GM12878 (cell line): ENCODE data around the gene IGF1R. TPM values are rescaled to one million over a fixed set of nuclear protein-coding genes. Genes with fewer than 3 reads are reported as not detected.

Source experiments
- ATAC-seq: fragments of 200-7000 bp; cut with Tn5 transposase; 3 replicates; pipeline ENCODE4 v1.9.1; 2020; ENCODE audit warnings: mild to moderate bottlenecking, moderate library complexity
- BruUV-seq: library from RNA; stranded (reverse); fragments of 400-500 nt; replicated peaks from 2 replicates; lab custom pipeline; 2021; lab: Mats Ljungman, UMichigan
- CTCF ChIA-PET: fragments of 300-600 bp; sonication (Branson Sonifier 250); formaldehyde crosslinking; extraction: SDS; loops from one replicate; lab custom pipeline; 2021; ENCODE audit warnings: inconsistent platforms; lab: Yijun Ruan, JAX
- POLR2A ChIA-PET: fragments of 350-600 bp; formaldehyde crosslinking; extraction: SDS; loops from one replicate; lab custom pipeline; 2021; ENCODE audit warnings: inconsistent platforms; lab: Charles Lee
- RAD21 ChIA-PET: fragments of 300-600 bp; sonication (Branson Sonifier 250); formaldehyde crosslinking; loops from one replicate; lab custom pipeline; 2023; ENCODE audit warnings: antibody characterized with exemption; ENCODE audit not compliant: unreplicated experiment; lab: Charles Lee
- SMC1A ChIA-PET: fragments of 300-600 bp; sonication (Branson Sonifier 250); formaldehyde crosslinking; loops from one replicate; lab custom pipeline; 2023; ENCODE audit not compliant: unreplicated experiment, uncharacterized antibody; lab: Charles Lee
- DNase-seq: peaks from one replicate; pipeline ENCODE4 v3.0.0-alpha.2; 2011; ENCODE audit warnings: low read depth, low spot score
- FAIRE-seq: peaks from 3 replicates; lab custom pipeline; 2011; peaks lifted over from hg19 to GRCh38; lab: Jason Lieb, UNC
- H2AFZ ChIP-seq: 2 replicates; pipeline ENCODE4 v1.6.0; 2011; ENCODE audit warnings: low read depth, low read length, control low read depth; ENCODE audit not compliant: control insufficient read depth
- H3K27ac ChIP-seq: 2 replicates; pipeline ENCODE4 v1.5.1; 2011; ENCODE audit warnings: control low read depth; ENCODE audit not compliant: control insufficient read depth, insufficient read depth
- H3K27me3 ChIP-seq, 2 experiments: replicated peaks in 1 of 2; 2 replicates each; pipeline versions ENCODE4 v1.6.0 to v1.6.1; 2011; ENCODE audit warnings: low read length in 1 of 2; ENCODE audit not compliant: control insufficient read depth in 2 of 2, insufficient read depth in 2 of 2
- H3K36me3 ChIP-seq, 2 experiments: 2 replicates each; pipeline ENCODE4 v1.5.1; 2011; ENCODE audit warnings: low read length in 1 of 2; ENCODE audit not compliant: control insufficient read depth in 2 of 2, insufficient read depth in 2 of 2
- H3K4me1 ChIP-seq: 2 replicates; pipeline ENCODE4 v1.6.1; 2011; ENCODE audit warnings: mild to moderate bottlenecking, low read length, moderate library complexity, mixed read lengths; ENCODE audit not compliant: control insufficient read depth, insufficient read depth
- H3K4me2 ChIP-seq: 2 replicates; pipeline ENCODE4 v1.6.0; 2011; ENCODE audit warnings: control low read depth; ENCODE audit not compliant: control insufficient read depth, insufficient read depth
- H3K4me3 ChIP-seq: fragments of 200-600 bp; sonication (generic); 2 replicates; pipeline ENCODE4 v1.5.1; 2016
- H3K79me2 ChIP-seq: 2 replicates; pipeline ENCODE4 v1.6.0; 2011; ENCODE audit warnings: low read length; ENCODE audit not compliant: control insufficient read depth, insufficient read depth
- H3K9ac ChIP-seq: 2 replicates; pipeline ENCODE4 v1.8.0; 2011; ENCODE audit warnings: low read length, control low read depth, mixed read lengths; ENCODE audit not compliant: control insufficient read depth, insufficient read depth
- H3K9me3 ChIP-seq: replicated peaks from 3 replicates; pipeline ENCODE4 v1.5.1; 2011; ENCODE audit warnings: mild to moderate bottlenecking, low read length; ENCODE audit not compliant: control insufficient read depth, insufficient read depth
- H4K20me1 ChIP-seq: 2 replicates; pipeline ENCODE4 v1.6.0; 2011; ENCODE audit not compliant: control insufficient read depth, insufficient read depth
- CBX3 ChIP-seq: fragments of 200-600 bp; sonication (generic); IDR thresholded peaks from 2 replicates; pipeline ENCODE4 v1.6.1; 2016; ENCODE audit warnings: low read depth, borderline replicate concordance
- CHD1 ChIP-seq: IDR thresholded peaks from 2 replicates; pipeline ENCODE4 v1.6.1; 2012; ENCODE audit warnings: low read depth, low read length, improper control_type of control experiment
- CREB1 ChIP-seq: IDR thresholded peaks from 2 replicates; pipeline ENCODE4 v1.6.1; 2012; ENCODE audit warnings: low read depth, mild to moderate bottlenecking, inconsistent platforms
- DPF2 ChIP-seq: fragments of 450-650 bp; IDR thresholded peaks from 2 replicates; pipeline ENCODE4 v1.6.1; 2017; ENCODE audit warnings: mild to moderate bottlenecking
- ETV6 ChIP-seq, 2 experiments: fragments of 450-650 bp in 1 of 2; IDR thresholded peaks in 1 of 2; conservative IDR thresholded peaks in 1 of 2; 2 replicates each; pipeline ENCODE4 v1.6.1; 2014; ENCODE audit warnings: antibody characterized with exemption in 1 of 2, borderline replicate concordance in 1 of 2, low read depth in 1 of 2, mild to moderate bottlenecking in 1 of 2, moderate library complexity in 1 of 2
- GATAD2B ChIP-seq: fragments of 450-650 bp; conservative IDR thresholded peaks from 2 replicates; pipeline ENCODE4 v1.6.1; 2017; ENCODE audit warnings: low read depth, mild to moderate bottlenecking, moderate library complexity
- HDAC6 ChIP-seq: fragments of 200-600 bp; sonication (generic); IDR thresholded peaks from one replicate; pipeline ENCODE4 v1.8.0; 2017; ENCODE audit warnings: antibody characterized with exemption; ENCODE audit not compliant: unreplicated experiment
- KLF5 ChIP-seq: fragments of 450-650 bp; IDR thresholded peaks from 2 replicates; pipeline ENCODE4 v1.6.1; 2014; ENCODE audit warnings: mild to moderate bottlenecking; ENCODE audit not compliant: partially characterized antibody
- MYC ChIP-seq: IDR thresholded peaks from 2 replicates; pipeline ENCODE4 v1.6.1; 2011; ENCODE audit warnings: mild to moderate bottlenecking, low read length, moderate library complexity, inconsistent platforms; ENCODE audit not compliant: insufficient read depth, insufficient replicate concordance, insufficient read length, severe bottlenecking
- NFIC ChIP-seq: IDR thresholded peaks from 2 replicates; pipeline ENCODE4 v1.6.1; 2012; ENCODE audit warnings: low read depth, mild to moderate bottlenecking, inconsistent platforms, low read length, moderate library complexity
- NFYB ChIP-seq: IDR thresholded peaks from 2 replicates; pipeline ENCODE4 v1.6.1; 2011; ENCODE audit warnings: low read depth, mild to moderate bottlenecking, low read length, improper control_type of control experiment, moderate library complexity; ENCODE audit not compliant: insufficient read depth
- POLR2AphosphoS5 ChIP-seq: IDR thresholded peaks from 2 replicates; pipeline ENCODE4 v1.6.1; 2011; ENCODE audit warnings: mild to moderate bottlenecking, low read length, inconsistent platforms
- SIX5 ChIP-seq: IDR thresholded peaks from 2 replicates; pipeline ENCODE4 v1.6.1; 2011; ENCODE audit warnings: mild to moderate bottlenecking, low read depth, low read length, moderate library complexity; ENCODE audit not compliant: severe bottlenecking
- TBL1XR1 ChIP-seq: IDR thresholded peaks from 2 replicates; pipeline ENCODE4 v1.6.1; 2012; ENCODE audit warnings: low read depth, low read length, improper control_type of control experiment
- TCF3 ChIP-seq: IDR thresholded peaks from 2 replicates; pipeline ENCODE4 v1.6.1; 2012; ENCODE audit warnings: low read depth, mild to moderate bottlenecking, low read length, borderline replicate concordance; ENCODE audit not compliant: insufficient read depth
- ZSCAN29 ChIP-seq: fragments of 450-650 bp; IDR thresholded peaks from 2 replicates; pipeline ENCODE4 v1.6.1; 2017; ENCODE audit warnings: mild to moderate bottlenecking, moderate library complexity
- WGBS: methylation state at CpG from one replicate; pipeline ENCODE4 v1.1.6; 2016; ENCODE audit warnings: low lambda C conversion rate; ENCODE audit not compliant: insufficient replicate concordance, insufficient coverage; ENCODE audit errors: missing lambda C conversion rate; 5-methylcytosine and 5-hydroxymethylcytosine counted together
- in situ Hi-C: fragments of 300-500 bp; cut with MboI; formaldehyde crosslinking; loops from 9 replicates; pipeline ENCODE4 v1.14.3; 2018; ENCODE audit warnings: mixed read lengths
- intact Hi-C: fragments of 100-400 bp; cut with micrococcal nuclease; formaldehyde crosslinking; loops from one replicate; pipeline ENCODE4 v1.14.2; 2022; ENCODE audit not compliant: unreplicated experiment
- polyA plus RNA-seq, 11 experiments: library from polyadenylated mRNA; depleted of rRNA in 4 of 11; unstranded in 6 of 11; stranded (reverse) in 5 of 11; fragments of >200 nt; fragmentation: Nextera tagmentation in 4 of 11; fragmentation: Illumina TruSeq in 1 of 11; extraction: Ambion mirVana in 4 of 11; extraction: Trizol in 1 of 11; gene quantifications; 1 replicate in 1 of 11; 2 replicates in 10 of 11; pipeline versions ENCODE4 v1.2.1 to v1.2.3, GENCODE V29; 2011 to 2016; ENCODE audit warnings: inconsistent platforms in 2 of 11, missing spikeins in 2 of 11, low read depth in 1 of 11
- total RNA-seq, 4 experiments: library from RNA; depleted of rRNA in 3 of 4; stranded (reverse); fragments of >200 nt in 3 of 4; fragmentation: Illumina TruSeq in 1 of 4; extraction: Trizol in 1 of 4; gene quantifications; 2 replicates each; pipeline versions ENCODE4 v1.2.1 to v1.2.3, GENCODE V29; 2013 to 2021
- TF ChIP-seq, protein P1 (sequence below): IDR thresholded peaks from 2 replicates; pipeline ENCODE4 v1.6.1; 2012; ENCODE audit warnings: low read depth, low read length, improper control_type of control experiment
- TF ChIP-seq, protein P2 (sequence below): fragments of 450-650 bp; IDR thresholded peaks from 2 replicates; pipeline ENCODE4 v1.6.1; 2018; ENCODE audit warnings: borderline replicate concordance, mild to moderate bottlenecking; ENCODE audit not compliant: partially characterized antibody

The IGF1R gene
- total and polyA plus RNA-seq, 10 of the 15 experiments (the other 5 are each of a cell fraction or from before 2014, with no cell fraction given): 0.03 to 2.7 (median 0.66) TPM

DNA sequence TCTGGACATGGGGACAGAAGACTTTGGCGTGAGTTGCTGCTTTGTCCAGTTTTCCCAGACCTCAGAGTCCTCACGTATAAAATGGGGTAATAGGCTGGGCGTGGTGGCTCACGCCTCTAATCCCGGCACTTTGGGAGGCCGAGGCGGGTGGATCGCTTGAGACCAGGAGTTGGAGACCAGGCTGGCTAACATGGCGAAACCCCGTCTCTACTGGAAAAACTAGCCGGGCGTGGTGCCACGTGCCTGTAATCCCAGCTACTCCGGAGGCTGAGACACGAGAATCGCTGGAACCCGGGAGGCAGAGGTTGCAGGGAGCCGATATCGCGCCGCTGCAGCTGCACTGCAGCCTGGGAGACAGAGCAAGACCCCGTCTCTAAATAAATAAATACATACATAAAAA is 22.7 kb upstream of the IGF1R start:
- Histone ChIP-seq H3K79me2 (no peaks in the 10 kb centered on the region), H3K4me1 (no peaks in the 10 kb centered on the region), H3K4me3 (no peak overlapping the region), H3K9me3 (no peaks in the 10 kb centered on the region), H3K9ac (no peak overlapping the region), H2AFZ (no peak overlapping the region), H3K4me2 (no peak overlapping the region), H3K36me3 (no peaks in the 10 kb centered on the region), H4K20me1 (no peaks in the 10 kb centered on the region), H3K27me3 (no peaks in the 10 kb centered on the region), H3K27ac (no peak overlapping the region)
- in situ Hi-C loops: no loop called here
- TF ChIP-seq MYC (no peak), NFYB (no peak), ZSCAN29 (no peak), CREB1 (no peak), NFIC (no peak), GATAD2B (no peak), POLR2AphosphoS5 (no peak), ETV6 (conservative IDR thresholded peaks at IDR 0.05 in 1 of 2, IDR thresholded peaks at IDR 0.05 in 1 of 2; ENCODE audit: borderline replicate concordance in 1 of 2, low read depth in 1 of 2) (no peak), SIX5 (no peak), HDAC6 (no peak), TBL1XR1 (no peak), TCF3 (no peak), CHD1 (no peak), CBX3 (no peak), DPF2 (no peak), KLF5 (no peak)
- TF ChIP-seq, protein P1, sequence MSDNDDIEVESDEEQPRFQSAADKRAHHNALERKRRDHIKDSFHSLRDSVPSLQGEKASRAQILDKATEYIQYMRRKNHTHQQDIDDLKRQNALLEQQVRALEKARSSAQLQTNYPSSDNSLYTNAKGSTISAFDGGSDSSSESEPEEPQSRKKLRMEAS: no peak
- TF ChIP-seq, protein P2, sequence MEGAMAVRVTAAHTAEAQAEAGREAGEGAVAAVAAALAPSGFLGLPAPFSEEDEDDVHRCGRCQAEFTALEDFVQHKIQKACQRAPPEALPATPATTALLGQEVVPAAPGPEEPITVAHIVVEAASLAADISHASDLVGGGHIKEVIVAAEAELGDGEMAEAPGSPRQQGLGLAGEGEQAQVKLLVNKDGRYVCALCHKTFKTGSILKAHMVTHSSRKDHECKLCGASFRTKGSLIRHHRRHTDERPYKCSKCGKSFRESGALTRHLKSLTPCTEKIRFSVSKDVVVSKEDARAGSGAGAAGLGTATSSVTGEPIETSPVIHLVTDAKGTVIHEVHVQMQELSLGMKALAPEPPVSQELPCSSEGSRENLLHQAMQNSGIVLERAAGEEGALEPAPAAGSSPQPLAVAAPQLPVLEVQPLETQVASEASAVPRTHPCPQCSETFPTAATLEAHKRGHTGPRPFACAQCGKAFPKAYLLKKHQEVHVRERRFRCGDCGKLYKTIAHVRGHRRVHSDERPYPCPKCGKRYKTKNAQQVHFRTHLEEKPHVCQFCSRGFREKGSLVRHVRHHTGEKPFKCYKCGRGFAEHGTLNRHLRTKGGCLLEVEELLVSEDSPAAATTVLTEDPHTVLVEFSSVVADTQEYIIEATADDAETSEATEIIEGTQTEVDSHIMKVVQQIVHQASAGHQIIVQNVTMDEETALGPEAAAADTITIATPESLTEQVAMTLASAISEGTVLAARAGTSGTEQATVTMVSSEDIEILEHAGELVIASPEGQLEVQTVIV: no peak
- ChIA-PET POLR2A (no interaction called here), SMC1A (no interaction called here), CTCF (interaction anchor here (1.3 kb wide), 1 partner anchor 107 kb away, joined by 3 read pairs; no protein-coding TSS in a partner anchor), RAD21 (no interaction called here)
- intact Hi-C loops: no loop called here
- no peak for ATAC-seq
- no peak for FAIRE-seq
- no peak for DNase-seq
- no TSS peak for BruUV-seq
- 60% methylated on average over 22 of the region's 22 CpGs for whole genome bisulfite sequencing
